HL-60 (cell line): Measurements from ENCODE around the gene TOX2.

Source experiments
- DNase-seq, 2 experiments: peaks; one replicate each; pipeline ENCODE4 v3.0.0-alpha.2; 2010 to 2020; ENCODE audit warnings: low read depth in 1 of 2, low spot score in 1 of 2
- H3K27ac ChIP-seq: fragments of 250-450 bp; sonication (Bioruptor Pico); replicated peaks from 2 replicates; pipeline ENCODE4 v1.5.1; 2020; ENCODE audit warnings: mild to moderate bottlenecking, moderate library complexity
- H3K27me3 ChIP-seq: fragments of 250-450 bp; sonication (Bioruptor Pico); 2 replicates; pipeline ENCODE4 v1.5.1; 2021; ENCODE audit warnings: mild to moderate bottlenecking, moderate library complexity; ENCODE audit not compliant: insufficient read depth, poor library complexity, severe bottlenecking
- H3K4me3 ChIP-seq: replicated peaks from 2 replicates; pipeline ENCODE4 v1.5.1; 2011; ENCODE audit warnings: mild to moderate bottlenecking, control low read depth, low read length; ENCODE audit not compliant: insufficient read depth
- GABPA ChIP-seq: IDR thresholded peaks from 2 replicates; pipeline ENCODE4 v1.6.1; 2012; ENCODE audit warnings: low read depth
- POLR2AphosphoS5 ChIP-seq: IDR thresholded peaks from 2 replicates; pipeline ENCODE4 v1.6.1; 2012; ENCODE audit warnings: low read depth
- SPI1 ChIP-seq: IDR thresholded peaks from 2 replicates; pipeline ENCODE4 v1.6.1; 2012; ENCODE audit warnings: low read depth, mild to moderate bottlenecking, borderline replicate concordance
- TF ChIP-seq, protein P1 (sequence below): IDR thresholded peaks from 2 replicates; pipeline ENCODE4 v1.6.1; 2012; ENCODE audit warnings: low read depth; ENCODE audit not compliant: insufficient replicate concordance
- TF ChIP-seq, protein P2 (sequence below): IDR thresholded peaks from one replicate; pipeline ENCODE4 v1.5.1; 2011; ENCODE audit warnings: low read length, control low read depth, inconsistent platforms; ENCODE audit not compliant: insufficient read depth

TOX2 gene

GRCh38 chr20:44028003-44028730 is 113.5 kb downstream of the TOX2 start:
- Histone ChIP-seq H3K4me3 (no peak overlapping the region), H3K27ac (no peak overlapping the region), H3K27me3 (peaks cover 5% of the 10 kb centered on the region)
- no peak for DNase-seq
- no peak for TF ChIP-seq GABPA
- TF ChIP-seq, protein P1, sequence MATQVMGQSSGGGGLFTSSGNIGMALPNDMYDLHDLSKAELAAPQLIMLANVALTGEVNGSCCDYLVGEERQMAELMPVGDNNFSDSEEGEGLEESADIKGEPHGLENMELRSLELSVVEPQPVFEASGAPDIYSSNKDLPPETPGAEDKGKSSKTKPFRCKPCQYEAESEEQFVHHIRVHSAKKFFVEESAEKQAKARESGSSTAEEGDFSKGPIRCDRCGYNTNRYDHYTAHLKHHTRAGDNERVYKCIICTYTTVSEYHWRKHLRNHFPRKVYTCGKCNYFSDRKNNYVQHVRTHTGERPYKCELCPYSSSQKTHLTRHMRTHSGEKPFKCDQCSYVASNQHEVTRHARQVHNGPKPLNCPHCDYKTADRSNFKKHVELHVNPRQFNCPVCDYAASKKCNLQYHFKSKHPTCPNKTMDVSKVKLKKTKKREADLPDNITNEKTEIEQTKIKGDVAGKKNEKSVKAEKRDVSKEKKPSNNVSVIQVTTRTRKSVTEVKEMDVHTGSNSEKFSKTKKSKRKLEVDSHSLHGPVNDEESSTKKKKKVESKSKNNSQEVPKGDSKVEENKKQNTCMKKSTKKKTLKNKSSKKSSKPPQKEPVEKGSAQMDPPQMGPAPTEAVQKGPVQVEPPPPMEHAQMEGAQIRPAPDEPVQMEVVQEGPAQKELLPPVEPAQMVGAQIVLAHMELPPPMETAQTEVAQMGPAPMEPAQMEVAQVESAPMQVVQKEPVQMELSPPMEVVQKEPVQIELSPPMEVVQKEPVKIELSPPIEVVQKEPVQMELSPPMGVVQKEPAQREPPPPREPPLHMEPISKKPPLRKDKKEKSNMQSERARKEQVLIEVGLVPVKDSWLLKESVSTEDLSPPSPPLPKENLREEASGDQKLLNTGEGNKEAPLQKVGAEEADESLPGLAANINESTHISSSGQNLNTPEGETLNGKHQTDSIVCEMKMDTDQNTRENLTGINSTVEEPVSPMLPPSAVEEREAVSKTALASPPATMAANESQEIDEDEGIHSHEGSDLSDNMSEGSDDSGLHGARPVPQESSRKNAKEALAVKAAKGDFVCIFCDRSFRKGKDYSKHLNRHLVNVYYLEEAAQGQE = no peak
- TF ChIP-seq, protein P2, sequence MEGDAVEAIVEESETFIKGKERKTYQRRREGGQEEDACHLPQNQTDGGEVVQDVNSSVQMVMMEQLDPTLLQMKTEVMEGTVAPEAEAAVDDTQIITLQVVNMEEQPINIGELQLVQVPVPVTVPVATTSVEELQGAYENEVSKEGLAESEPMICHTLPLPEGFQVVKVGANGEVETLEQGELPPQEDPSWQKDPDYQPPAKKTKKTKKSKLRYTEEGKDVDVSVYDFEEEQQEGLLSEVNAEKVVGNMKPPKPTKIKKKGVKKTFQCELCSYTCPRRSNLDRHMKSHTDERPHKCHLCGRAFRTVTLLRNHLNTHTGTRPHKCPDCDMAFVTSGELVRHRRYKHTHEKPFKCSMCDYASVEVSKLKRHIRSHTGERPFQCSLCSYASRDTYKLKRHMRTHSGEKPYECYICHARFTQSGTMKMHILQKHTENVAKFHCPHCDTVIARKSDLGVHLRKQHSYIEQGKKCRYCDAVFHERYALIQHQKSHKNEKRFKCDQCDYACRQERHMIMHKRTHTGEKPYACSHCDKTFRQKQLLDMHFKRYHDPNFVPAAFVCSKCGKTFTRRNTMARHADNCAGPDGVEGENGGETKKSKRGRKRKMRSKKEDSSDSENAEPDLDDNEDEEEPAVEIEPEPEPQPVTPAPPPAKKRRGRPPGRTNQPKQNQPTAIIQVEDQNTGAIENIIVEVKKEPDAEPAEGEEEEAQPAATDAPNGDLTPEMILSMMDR = no peak
- TF ChIP-seq POLR2AphosphoS5 = no peak
- TF ChIP-seq SPI1 = no peak

DNA sequence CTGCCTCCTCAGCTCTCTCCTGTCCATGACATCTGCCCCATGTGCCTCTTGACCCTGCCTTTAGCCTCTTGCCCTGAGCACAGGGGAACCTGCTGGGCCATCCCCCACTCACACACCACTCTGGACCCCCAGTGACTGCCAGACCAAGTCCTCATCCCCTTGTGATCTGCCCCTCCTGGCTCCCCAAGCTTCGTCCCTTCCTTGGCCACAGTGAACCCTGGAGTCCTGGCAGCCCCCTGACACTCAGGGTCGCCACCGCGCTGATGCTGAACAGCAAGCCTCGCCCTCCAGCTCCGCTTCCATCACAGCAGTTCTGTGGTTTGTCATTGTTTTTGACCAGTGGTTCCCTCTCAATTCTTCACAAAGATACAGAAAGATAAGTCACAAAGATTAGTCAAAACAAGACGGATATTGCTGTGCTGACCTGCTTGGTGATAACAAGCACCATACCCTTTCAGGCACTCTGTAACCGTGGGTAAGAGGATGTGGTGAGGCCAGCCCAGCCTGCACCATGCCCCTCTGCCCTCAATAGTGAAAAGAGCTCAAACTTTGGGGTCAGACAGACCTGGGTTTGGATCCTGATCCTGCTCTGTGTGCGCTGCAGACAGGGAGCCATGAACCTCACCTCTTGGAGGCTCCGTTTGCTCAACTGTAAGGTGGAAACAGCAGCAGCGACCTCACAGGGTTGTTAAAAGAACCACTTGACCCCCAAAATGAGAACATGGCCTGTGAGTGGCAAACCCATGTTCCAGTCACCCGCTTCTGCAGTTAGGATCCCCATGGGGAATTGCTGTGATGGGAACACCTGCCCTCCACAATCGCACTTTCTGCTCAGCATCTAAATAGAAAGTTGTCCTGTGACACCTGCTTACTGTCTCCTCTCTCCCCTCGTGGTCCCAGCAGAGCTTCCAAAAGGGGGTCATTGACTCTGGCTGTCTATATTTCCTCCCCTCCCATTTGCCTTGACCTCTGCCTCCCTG is 114.5 kb downstream of the TOX2 start:
- no peak for DNase-seq
- no peak overlapping the region for H3K27ac ChIP-seq

GRCh38 chr20:44029848-44030230 is 115.2 kb downstream of the TOX2 start:
- TF ChIP-seq SPI1 = no peak
- TF ChIP-seq, protein P1 = no peak
- Histone ChIP-seq H3K4me3 (no peak overlapping the region), H3K27me3 (peaks cover under 1% of the 10 kb centered on the region), H3K27ac (no peak overlapping the region)
- DNase-seq = no peak

More for the DNA sequence above, 114.5 kb downstream of the TOX2 start:
- peaks cover 5% of the 10 kb centered on the region for H3K27me3 ChIP-seq
- no peak overlapping the region for H3K4me3 ChIP-seq
- TF ChIP-seq POLR2AphosphoS5 (no peak), SPI1 (no peak), GABPA (no peak)
- TF ChIP-seq, protein P1 = no peak
- TF ChIP-seq, protein P2 = no peak
